ENCODE results near the gene CTNNA3. TPM values are rescaled to one million over a fixed set of nuclear protein-coding genes. Genes with fewer than 3 reads are reported as not detected.

CTNNA3 gene
- polyA plus RNA-seq, 1 experiment = not detected

DNA sequence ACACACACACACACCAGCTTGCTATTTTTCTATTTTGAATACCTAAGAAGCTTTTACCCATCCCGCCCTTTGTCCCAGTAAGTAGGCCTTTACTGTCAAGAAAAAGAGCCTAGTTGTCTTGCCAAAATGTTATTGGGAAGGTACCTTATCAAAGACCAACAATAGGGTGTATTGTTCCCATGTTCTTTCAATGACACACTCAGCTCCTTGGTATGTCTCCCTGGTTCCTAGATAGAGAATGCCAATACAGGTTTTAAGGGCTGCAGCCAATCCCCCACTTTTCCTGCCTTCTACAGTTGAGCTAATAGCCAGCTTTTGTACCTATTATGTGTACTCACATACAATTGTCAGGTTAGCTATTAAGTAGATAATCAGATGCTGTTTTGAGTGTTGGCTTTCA lies 862.1 kb downstream of the CTNNA3 start:
- ChIA-PET POLR2A (no interaction called here), CTCF (no interaction called here)
- H3K27me3 ChIP-seq (ENCODE audit: control insufficient read depth, insufficient read depth, low read length) = no peaks in the 10 kb centered on the region
- no peaks in the 10 kb centered on the region for H3K36me3 ChIP-seq (ENCODE audit: control insufficient read depth, insufficient read depth, low read length)
- DNase-seq (ENCODE audit: low read depth) = no peak
- TF ChIP-seq, protein P1, sequence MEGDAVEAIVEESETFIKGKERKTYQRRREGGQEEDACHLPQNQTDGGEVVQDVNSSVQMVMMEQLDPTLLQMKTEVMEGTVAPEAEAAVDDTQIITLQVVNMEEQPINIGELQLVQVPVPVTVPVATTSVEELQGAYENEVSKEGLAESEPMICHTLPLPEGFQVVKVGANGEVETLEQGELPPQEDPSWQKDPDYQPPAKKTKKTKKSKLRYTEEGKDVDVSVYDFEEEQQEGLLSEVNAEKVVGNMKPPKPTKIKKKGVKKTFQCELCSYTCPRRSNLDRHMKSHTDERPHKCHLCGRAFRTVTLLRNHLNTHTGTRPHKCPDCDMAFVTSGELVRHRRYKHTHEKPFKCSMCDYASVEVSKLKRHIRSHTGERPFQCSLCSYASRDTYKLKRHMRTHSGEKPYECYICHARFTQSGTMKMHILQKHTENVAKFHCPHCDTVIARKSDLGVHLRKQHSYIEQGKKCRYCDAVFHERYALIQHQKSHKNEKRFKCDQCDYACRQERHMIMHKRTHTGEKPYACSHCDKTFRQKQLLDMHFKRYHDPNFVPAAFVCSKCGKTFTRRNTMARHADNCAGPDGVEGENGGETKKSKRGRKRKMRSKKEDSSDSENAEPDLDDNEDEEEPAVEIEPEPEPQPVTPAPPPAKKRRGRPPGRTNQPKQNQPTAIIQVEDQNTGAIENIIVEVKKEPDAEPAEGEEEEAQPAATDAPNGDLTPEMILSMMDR (IDR thresholded peaks at IDR 0.05; ENCODE audit: insufficient read depth, low read depth, low read length) = no peak
- no peak overlapping the region for H3K4me3 ChIP-seq (ENCODE audit: low read depth, low read length)

DNA sequence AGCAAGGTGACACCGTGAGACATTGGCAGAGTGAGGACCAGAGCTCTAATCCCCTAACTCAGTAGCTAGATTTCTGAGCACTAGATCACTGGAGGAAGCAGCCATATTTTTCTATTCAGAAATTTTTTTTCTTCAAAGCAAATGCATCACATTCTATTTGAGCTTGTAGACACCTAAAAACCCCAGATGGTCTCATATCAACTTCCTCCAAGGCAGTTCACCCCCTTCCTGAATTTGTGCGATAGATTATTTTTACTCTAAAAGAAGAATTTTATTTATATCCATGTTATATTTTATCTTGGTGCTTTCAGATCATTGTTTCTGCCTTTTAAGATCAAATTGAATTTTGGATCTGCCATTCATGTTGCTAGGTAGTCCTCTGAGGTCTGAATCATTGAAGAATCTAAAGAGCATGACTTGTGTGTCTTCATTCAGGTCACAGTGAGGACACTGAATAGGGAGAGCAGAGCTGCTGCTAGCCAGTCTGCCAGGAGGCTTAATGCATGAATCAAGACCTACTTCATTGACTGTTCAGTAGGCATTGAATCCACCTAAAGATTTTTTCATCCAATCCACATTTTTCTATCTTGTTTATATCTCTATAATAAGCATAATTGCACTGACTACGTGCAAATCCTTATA lies 863.1 kb downstream of the CTNNA3 start:
- ChIA-PET POLR2A (no interaction called here), CTCF (no interaction called here)
- TF ChIP-seq, protein P1 (IDR thresholded peaks at IDR 0.05; ENCODE audit: insufficient read depth, low read depth, low read length) = no peak

DNA sequence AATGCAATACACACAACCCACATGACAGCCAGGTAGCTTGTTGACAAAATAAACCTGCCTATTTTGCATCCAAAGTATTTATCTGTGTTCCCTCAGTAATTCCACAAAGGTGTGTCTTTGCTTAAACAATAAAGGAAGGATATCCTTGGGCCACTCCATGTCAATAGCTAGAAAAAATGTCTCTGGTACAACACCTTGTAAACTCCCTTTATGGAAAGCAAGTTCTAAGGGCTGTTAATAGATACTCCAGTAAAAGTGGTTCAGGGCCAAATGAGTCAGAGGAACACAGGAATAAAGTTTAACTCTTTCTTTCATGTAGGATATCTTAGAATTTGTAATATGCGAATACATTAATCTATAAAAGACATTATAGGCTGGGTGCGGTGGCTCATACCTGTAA lies 867.0 kb downstream of the CTNNA3 start:
- no peak for DNase-seq (ENCODE audit: low read depth)
- Histone ChIP-seq H3K27me3 (ENCODE audit: control insufficient read depth, insufficient read depth, low read length) (no peaks in the 10 kb centered on the region), H3K4me3 (ENCODE audit: low read depth, low read length) (no peak overlapping the region), H3K36me3 (ENCODE audit: control insufficient read depth, insufficient read depth, low read length) (no peaks in the 10 kb centered on the region)
- ChIA-PET CTCF (no interaction called here), POLR2A (no interaction called here)
- TF ChIP-seq, protein P1 (IDR thresholded peaks at IDR 0.05; ENCODE audit: insufficient read depth, low read depth, low read length) = no peak

More for the DNA sequence above, 863.1 kb downstream of the CTNNA3 start:
- DNase-seq (ENCODE audit: low read depth) = no peak
- H3K36me3 ChIP-seq (ENCODE audit: control insufficient read depth, insufficient read depth, low read length) = no peaks in the 10 kb centered on the region
- H3K4me3 ChIP-seq (ENCODE audit: low read depth, low read length) = no peak overlapping the region
- H3K27me3 ChIP-seq (ENCODE audit: control insufficient read depth, insufficient read depth, low read length) = no peaks in the 10 kb centered on the region

DNA sequence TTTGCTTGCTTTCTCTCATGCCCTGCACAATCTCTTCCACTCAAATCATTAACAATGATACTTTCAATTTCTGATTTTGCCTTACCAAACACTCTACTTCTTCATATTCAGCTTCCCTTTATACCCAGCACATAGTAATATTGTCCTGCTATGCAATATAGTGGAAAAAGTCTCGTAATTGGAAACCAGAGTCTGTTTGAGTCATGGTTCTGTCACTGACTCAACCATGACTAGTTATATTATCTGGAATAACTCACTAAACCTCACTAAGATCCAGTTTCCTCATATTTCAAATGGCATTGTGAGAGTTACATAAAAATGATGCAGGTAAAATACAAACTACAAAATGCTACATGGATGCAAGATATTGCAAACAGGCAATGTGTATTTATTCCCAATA lies 868.6 kb downstream of the CTNNA3 start:
- TF ChIP-seq, protein P1 (IDR thresholded peaks at IDR 0.05; ENCODE audit: insufficient read depth, low read depth, low read length) = no peak
- ChIA-PET POLR2A (no interaction called here), CTCF (no interaction called here)

DNA sequence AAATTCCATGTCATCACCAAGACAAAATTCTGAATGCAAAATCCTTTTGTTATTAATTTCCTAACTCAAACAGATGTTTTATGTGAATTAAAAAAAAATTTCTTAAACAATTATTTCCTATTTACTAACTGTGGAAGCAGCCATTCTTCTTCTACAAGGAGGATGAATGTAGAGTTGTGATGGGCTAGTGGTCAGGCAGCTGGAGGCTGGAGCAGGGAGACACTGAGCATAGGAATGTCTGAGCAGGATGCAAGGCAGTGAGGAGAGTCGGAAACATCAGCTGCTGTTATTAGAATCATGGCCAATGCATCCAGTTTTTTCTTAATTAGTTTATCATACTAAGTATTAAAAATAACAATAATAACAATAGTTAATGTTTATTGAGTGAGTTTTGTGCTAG lies 872.7 kb downstream of the CTNNA3 start:
- ChIA-PET POLR2A (no interaction called here), CTCF (no interaction called here)
- DNase-seq (ENCODE audit: low read depth) = no peak
- Histone ChIP-seq H3K4me3 (ENCODE audit: low read depth, low read length) (no peak overlapping the region), H3K27me3 (ENCODE audit: control insufficient read depth, insufficient read depth, low read length) (no peaks in the 10 kb centered on the region), H3K36me3 (ENCODE audit: control insufficient read depth, insufficient read depth, low read length) (no peaks in the 10 kb centered on the region)
- TF ChIP-seq, protein P1 (IDR thresholded peaks at IDR 0.05; ENCODE audit: insufficient read depth, low read depth, low read length) = no peak

More for the DNA sequence above, 868.6 kb downstream of the CTNNA3 start:
- H3K36me3 ChIP-seq (ENCODE audit: control insufficient read depth, insufficient read depth, low read length) = no peaks in the 10 kb centered on the region
- no peaks in the 10 kb centered on the region for H3K27me3 ChIP-seq (ENCODE audit: control insufficient read depth, insufficient read depth, low read length)
- peak; percentile 24 for DNase-seq (ENCODE audit: low read depth)
- no peak overlapping the region for H3K4me3 ChIP-seq (ENCODE audit: low read depth, low read length)

Data from BJ (cell line).